ENCODE measurements around the gene RALY. TPM values are rescaled to one million over a fixed set of nuclear protein-coding genes. Genes with fewer than 3 reads are reported as not detected.

Gene RALY
- total RNA-seq (100 to 1,000 TPM; 184 to 224 TPM), polyA plus RNA-seq (ENCODE audit: insufficient read depth, low read depth, low replicate concordance) (247 TPM)
- long read RNA-seq, donor 1, full-length matches to known transcripts = 53 of 710 reads
- long read RNA-seq, donor 1, partial matches to known transcripts = 657 of 710 reads
- long read RNA-seq, donor 1, other reads (novel, unspliced or antisense) = 0 of 710 reads
- long read RNA-seq, donor 2, full-length matches to known transcripts = 65 of 428 reads
- long read RNA-seq, donor 2, partial matches to known transcripts = 253 of 428 reads
- long read RNA-seq, donor 2, other reads (novel, unspliced or antisense) = 110 of 428 reads

DNA sequence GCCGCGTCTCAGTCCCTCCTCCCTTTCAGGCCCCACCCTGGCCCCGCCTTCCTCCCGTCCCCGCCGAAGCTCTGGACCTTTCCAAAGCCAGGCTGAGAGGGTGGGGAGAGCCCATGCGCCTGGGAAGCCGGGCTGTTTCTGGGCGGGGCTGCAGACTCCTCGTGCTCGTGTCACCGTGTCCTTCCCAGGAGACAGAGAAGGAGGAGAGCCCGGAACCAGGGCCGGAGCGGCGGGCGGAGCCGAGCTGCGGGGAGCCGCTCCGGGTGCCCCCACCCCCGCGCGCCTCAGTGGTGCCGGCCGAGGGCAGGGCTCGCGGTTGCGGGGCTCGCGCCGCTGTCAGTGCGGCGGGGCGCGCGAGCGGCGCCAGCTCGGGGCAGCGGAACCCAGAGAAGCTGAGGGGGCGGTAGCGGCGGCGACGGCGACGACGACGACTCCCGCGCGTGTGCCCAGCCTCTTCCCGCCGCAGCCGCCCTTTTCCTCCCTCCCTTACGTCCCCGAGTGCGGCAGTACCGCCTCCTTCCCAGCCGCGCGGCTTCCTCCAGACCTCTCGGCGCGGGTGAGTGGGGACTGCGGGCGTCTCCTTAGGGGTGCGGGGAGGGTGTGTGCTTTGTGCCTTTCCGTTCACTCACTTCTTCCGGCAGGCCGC lies at the start of gene RALY:
RALY (plus strand) TSS at position 336 of the 646 bp plus-strand sequence. CDS start 78,164 bp downstream, outside the sequence.
- Histone ChIP-seq H3K27ac (peak within 1 kb of the TSS; percentile 96 to 97), H3K27me3 (no peaks in the 10 kb centered on the region), H3K4me3 (peak within 1 kb of the TSS; percentile 75 to 96), H3K36me3 (ENCODE audit: low read depth, missing control alignments) (no peaks in the 10 kb centered on the region), H3K4me1 (peaks cover 40% of the 10 kb centered on the region), H3K9me3 (no peaks in the 10 kb centered on the region)
- peak; percentile 51 for TF ChIP-seq POLR2A (IDR thresholded peaks at IDR 0.05)
- TF ChIP-seq, protein P1, sequence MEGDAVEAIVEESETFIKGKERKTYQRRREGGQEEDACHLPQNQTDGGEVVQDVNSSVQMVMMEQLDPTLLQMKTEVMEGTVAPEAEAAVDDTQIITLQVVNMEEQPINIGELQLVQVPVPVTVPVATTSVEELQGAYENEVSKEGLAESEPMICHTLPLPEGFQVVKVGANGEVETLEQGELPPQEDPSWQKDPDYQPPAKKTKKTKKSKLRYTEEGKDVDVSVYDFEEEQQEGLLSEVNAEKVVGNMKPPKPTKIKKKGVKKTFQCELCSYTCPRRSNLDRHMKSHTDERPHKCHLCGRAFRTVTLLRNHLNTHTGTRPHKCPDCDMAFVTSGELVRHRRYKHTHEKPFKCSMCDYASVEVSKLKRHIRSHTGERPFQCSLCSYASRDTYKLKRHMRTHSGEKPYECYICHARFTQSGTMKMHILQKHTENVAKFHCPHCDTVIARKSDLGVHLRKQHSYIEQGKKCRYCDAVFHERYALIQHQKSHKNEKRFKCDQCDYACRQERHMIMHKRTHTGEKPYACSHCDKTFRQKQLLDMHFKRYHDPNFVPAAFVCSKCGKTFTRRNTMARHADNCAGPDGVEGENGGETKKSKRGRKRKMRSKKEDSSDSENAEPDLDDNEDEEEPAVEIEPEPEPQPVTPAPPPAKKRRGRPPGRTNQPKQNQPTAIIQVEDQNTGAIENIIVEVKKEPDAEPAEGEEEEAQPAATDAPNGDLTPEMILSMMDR (IDR thresholded peaks at IDR 0.05) = no peak
- intact Hi-C loops (cut with DNase I; ENCODE audit: low total_unique reads) = no loop called here
- 0 to 1% methylated on average over 25 to 59 of the region's 72 CpGs for WGBS, 2 donors
- no peak for DNase-seq

DNA sequence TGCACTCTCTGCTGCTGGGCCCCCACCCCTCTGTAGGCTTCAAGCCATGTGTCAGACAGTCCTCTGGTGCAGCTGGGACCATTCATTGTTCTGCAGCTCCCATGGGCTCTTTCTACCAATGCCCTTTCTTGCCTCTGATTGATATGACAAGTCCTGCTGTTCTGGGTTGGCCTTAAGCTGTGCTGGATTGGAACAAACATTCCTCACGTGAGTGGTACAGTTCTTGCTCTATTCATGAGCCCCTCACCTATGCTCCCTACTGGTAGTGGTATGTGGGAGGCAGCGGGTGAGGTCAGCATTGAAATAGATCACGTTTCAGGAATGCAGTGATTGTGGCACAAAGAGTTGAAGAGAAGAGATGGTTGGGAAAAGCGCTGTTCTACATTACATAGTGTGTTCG lies 48.8 kb upstream of the RALY start:
- no peak for TF ChIP-seq POLR2A (IDR thresholded peaks at IDR 0.05)
- TF ChIP-seq, protein P1 (IDR thresholded peaks at IDR 0.05) = no peak
- Histone ChIP-seq H3K4me1 (no peaks in the 10 kb centered on the region), H3K36me3 (ENCODE audit: low read depth, missing control alignments) (no peaks in the 10 kb centered on the region), H3K27ac (no peak overlapping the region), H3K27me3 (no peaks in the 10 kb centered on the region), H3K9me3 (no peaks in the 10 kb centered on the region), H3K4me3 (no peak overlapping the region)
- 69 to 73% methylated on average over 5 of the region's 5 CpGs for WGBS, 2 donors
- intact Hi-C loops (cut with DNase I; ENCODE audit: low total_unique reads) = no loop called here
- no peak for DNase-seq

DNA sequence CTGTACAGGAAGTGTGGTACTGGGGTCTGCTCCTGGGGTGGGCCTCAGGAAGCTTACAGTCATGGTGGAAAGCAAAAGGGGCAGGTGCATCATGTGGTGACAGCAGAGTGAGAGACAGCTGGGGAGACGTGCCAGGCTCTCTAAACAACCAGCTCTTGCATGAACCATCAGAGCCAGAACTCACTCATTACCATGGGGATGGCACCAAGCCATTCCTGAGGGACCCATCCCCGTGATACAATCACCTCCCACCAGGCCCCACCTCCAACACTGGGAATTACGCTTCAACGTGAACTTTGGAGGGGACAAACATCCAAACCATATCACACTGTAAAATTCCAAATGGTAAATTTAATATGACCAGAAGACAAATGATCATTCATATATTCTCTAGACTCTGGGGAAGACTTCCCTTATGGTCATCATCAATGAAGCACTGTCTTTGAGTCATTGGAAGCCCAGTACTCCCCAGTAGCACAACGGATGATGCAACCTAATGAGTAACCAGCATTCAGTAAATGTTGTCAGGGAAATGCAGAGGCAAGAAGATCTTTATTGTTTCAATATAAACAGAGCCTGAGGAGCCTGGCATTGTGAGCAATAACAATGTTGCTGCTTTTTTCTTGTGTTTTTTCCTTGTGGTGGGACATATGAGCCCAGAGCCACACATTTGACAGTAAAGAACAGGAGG lies 48.2 kb upstream of the RALY start:
- no peaks in the 10 kb centered on the region for H3K36me3 ChIP-seq (ENCODE audit: low read depth, missing control alignments)
- DNase-seq = no peak
- TF ChIP-seq POLR2A (IDR thresholded peaks at IDR 0.05) = no peak
- TF ChIP-seq, protein P1 (IDR thresholded peaks at IDR 0.05) = no peak
- intact Hi-C loops (cut with DNase I; ENCODE audit: low total_unique reads) = no loop called here
- no peak overlapping the region for H3K4me3 ChIP-seq
- H3K27ac ChIP-seq = no peak overlapping the region
- H3K27me3 ChIP-seq = no peaks in the 10 kb centered on the region
- H3K4me1 ChIP-seq = no peaks in the 10 kb centered on the region
- WGBS, 2 donors = 85 to 93% methylated on average over 5 of the region's 5 CpGs
- no peaks in the 10 kb centered on the region for H3K9me3 ChIP-seq

DNA sequence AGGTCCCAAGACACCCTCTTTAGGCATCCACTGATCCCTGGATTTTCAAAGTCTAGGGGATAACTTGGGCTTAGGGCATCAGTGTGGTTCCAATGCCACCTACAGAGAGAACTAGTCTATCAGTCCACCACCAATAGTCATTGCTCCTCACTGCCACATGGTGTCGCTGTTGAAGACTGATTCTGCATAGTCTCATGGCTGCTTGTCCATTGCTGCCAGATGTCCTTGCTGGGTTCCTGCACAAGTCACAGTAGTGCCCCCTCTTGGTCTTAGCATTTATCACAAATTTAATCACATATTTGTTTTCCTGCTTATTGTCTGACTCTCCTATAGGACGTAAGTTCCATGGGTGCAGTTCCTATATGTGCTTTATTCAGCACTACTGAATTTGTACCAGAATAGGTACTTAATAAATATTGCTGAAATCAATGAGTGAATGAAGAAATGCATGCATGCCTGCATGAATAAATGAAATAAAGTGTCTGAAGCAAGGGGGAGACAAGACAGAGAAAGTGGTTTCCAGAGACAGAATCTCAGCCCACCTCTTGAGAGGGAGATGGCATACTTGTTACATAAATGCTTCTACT lies 45.9 kb upstream of the RALY start:
- 48 to 57% methylated on average over 2 of the region's 2 CpGs for WGBS, 2 donors
- TF ChIP-seq POLR2A (IDR thresholded peaks at IDR 0.05) = no peak
- TF ChIP-seq, protein P1 (IDR thresholded peaks at IDR 0.05) = peak; percentile 56 to 61 (median 61)
- H3K36me3 ChIP-seq (ENCODE audit: low read depth, missing control alignments) = no peaks in the 10 kb centered on the region
- intact Hi-C loops (cut with DNase I; ENCODE audit: low total_unique reads) = no loop called here
- no peak overlapping the region for H3K4me3 ChIP-seq
- no peaks in the 10 kb centered on the region for H3K4me1 ChIP-seq
- peak; percentile 74 for DNase-seq
- H3K9me3 ChIP-seq = no peaks in the 10 kb centered on the region
- H3K27me3 ChIP-seq = no peaks in the 10 kb centered on the region
- H3K27ac ChIP-seq = no peak overlapping the region

Measured in testis (tissue), 5 donors.